BE2C (cell line): ENCODE data around the gene TMEM72.

Source experiments
- DNase-seq: peaks from one replicate; pipeline ENCODE4 v3.0.0-alpha.2; 2020
- H3K27me3 ChIP-seq: fragments of 250-450 bp; sonication (Bioruptor Pico); 2 replicates; pipeline ENCODE4 v1.5.1; 2020; ENCODE audit warnings: mild to moderate bottlenecking
- H3K36me3 ChIP-seq: fragments of 250-450 bp; sonication (Bioruptor Pico); 2 replicates; pipeline ENCODE4 v1.5.1; 2020; ENCODE audit warnings: mild to moderate bottlenecking
- H3K4me1 ChIP-seq: fragments of 250-450 bp; sonication (Bioruptor Pico); 2 replicates; pipeline ENCODE4 v1.5.1; 2020
- H3K4me3 ChIP-seq: 2 replicates; pipeline ENCODE4 v1.5.1; 2011; ENCODE audit warnings: low read depth, low read length
- H3K9me3 ChIP-seq: fragments of 250-450 bp; sonication (Bioruptor Pico); 2 replicates; pipeline ENCODE4 v1.5.1; 2020
- TF ChIP-seq, protein P1 (sequence below): IDR thresholded peaks from 2 replicates; pipeline ENCODE4 v1.5.1; 2012; ENCODE audit warnings: mild to moderate bottlenecking, low read depth, low read length

Gene TMEM72

DNA sequence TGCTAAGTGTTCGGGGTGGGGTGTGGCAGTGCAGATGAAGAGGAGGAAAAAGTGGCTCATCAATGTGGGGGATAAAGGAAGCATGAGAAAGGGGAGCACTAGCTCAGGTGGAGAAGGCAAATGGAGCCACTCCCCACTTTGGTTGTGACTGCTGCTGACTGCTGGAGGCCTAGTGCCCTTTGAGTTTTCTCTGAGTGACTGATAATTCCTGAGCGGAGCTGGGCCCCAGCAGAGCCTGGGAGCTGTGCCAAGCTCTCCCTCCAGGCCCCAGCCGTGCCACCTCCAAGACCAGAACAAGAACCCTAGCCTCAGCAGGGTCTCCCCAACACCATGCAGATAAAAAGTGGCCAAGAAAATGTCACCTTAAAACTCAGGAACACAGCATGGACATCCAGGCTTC lies 38.8 kb downstream of the TMEM72 start:
- Histone ChIP-seq H3K4me1 (no peaks in the 10 kb centered on the region), H3K9me3 (no peaks in the 10 kb centered on the region), H3K36me3 (no peaks in the 10 kb centered on the region), H3K27me3 (no peaks in the 10 kb centered on the region), H3K4me3 (no peak overlapping the region)
- TF ChIP-seq, protein P1, sequence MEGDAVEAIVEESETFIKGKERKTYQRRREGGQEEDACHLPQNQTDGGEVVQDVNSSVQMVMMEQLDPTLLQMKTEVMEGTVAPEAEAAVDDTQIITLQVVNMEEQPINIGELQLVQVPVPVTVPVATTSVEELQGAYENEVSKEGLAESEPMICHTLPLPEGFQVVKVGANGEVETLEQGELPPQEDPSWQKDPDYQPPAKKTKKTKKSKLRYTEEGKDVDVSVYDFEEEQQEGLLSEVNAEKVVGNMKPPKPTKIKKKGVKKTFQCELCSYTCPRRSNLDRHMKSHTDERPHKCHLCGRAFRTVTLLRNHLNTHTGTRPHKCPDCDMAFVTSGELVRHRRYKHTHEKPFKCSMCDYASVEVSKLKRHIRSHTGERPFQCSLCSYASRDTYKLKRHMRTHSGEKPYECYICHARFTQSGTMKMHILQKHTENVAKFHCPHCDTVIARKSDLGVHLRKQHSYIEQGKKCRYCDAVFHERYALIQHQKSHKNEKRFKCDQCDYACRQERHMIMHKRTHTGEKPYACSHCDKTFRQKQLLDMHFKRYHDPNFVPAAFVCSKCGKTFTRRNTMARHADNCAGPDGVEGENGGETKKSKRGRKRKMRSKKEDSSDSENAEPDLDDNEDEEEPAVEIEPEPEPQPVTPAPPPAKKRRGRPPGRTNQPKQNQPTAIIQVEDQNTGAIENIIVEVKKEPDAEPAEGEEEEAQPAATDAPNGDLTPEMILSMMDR = no peak
- DNase-seq = no peak

DNA sequence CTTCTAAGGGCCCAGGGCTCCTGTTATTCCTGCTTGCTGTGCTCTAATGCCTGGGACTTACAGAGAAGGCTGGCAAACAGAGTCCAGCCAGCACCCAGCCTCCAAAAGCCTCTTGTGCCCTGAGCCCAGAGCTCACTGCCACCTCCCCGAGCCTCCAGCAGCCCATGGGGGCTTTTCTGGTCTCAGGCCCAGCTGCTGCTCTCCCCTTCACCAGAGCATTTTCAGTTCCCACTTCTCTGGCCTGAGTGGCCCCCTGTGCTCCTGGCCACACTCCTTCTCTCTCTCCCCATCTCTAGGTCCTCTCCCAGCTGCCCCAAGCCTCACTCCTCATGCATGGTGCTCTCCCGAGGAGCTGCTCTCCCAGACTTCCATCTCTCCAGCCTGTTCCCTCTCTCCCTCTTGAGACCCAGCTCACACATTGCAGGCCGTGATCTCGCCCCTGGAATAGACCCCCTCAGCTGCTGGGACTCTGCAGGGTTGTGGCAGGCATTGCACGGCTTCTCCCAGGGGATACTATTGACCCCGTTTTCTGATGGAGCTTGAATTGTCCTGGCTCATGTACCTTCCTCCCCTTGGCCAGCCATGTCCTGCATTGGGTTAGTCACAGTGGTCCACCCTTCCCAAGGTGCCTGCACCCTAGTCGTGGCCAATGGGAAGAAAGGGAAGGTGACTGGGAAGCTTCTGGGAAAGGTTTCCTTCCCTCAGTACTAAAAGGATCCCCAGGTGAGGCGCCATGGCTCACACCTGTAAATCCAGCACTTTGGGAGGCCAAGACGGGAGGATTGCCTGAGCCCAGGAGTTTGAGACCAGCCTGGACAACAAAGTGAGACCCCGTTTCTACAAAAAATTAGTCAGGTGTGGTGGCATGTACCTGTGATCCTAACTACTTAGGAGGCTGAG lies 39.4 kb downstream of the TMEM72 start:
- Histone ChIP-seq H3K27me3 (no peaks in the 10 kb centered on the region), H3K4me3 (no peak overlapping the region), H3K4me1 (no peaks in the 10 kb centered on the region), H3K36me3 (no peaks in the 10 kb centered on the region), H3K9me3 (no peaks in the 10 kb centered on the region)
- DNase-seq = no peak
- TF ChIP-seq, protein P1 = no peak

DNA sequence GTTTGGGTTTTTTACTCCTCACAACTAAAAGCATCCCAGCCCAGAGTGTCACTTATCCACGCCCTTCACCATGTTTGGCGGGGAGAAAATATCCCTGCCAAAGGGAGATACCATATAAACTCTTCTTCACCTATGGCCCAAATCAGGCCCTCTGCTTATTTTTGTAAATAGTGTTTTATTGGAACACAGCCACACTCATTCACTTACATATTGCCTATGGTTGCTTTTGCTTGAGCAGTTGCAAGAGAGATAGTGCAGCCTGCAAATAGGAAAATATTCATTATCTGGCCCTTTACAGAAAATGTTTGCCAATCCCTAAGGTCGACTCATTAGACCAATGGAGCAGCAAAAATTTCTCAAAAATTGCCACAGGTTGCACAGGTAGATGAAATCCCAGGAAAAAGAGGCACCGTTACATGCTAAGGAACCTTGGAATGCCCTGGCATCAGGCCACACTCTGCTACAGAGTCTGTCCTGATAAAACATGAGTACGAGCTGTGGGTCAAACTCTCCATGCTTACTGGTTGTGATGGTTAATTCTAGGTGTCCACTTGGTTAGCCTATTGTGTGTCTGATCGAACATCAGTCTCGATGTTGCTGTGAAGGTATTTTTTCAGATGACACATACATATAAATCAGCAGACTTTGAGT lies 40.6 kb downstream of the TMEM72 start:
- DNase-seq = no peak
- Histone ChIP-seq H3K4me3 (no peak overlapping the region), H3K9me3 (no peaks in the 10 kb centered on the region), H3K27me3 (no peaks in the 10 kb centered on the region), H3K36me3 (no peaks in the 10 kb centered on the region), H3K4me1 (no peaks in the 10 kb centered on the region)
- TF ChIP-seq, protein P1 = no peak

DNA sequence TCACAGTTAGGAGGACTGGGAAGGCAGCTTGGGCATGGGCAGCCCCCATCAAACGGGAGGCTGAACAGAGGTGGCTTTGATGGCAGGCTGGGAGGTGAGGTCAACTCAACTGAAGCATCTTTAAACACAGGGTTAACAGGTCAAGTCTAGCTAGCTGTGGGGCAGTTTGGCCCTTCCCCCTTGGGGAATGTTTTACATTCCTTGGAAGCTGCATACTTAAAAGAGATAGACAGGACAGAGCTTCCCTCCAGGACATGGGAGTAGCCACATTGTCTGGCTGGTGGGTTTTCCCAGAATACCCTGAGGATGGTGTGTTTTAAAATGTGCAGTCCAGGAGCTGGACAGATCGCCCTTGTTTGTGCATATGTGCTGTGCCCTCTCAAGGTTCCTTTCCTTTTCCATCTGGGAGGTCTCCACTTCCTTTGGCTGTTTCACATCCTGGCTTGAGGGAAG lies 41.7 kb downstream of the TMEM72 start:
- Histone ChIP-seq H3K9me3 (no peaks in the 10 kb centered on the region), H3K4me3 (no peak overlapping the region), H3K36me3 (no peaks in the 10 kb centered on the region), H3K4me1 (no peaks in the 10 kb centered on the region), H3K27me3 (no peaks in the 10 kb centered on the region)
- no peak for DNase-seq
- TF ChIP-seq, protein P1 = no peak

DNA sequence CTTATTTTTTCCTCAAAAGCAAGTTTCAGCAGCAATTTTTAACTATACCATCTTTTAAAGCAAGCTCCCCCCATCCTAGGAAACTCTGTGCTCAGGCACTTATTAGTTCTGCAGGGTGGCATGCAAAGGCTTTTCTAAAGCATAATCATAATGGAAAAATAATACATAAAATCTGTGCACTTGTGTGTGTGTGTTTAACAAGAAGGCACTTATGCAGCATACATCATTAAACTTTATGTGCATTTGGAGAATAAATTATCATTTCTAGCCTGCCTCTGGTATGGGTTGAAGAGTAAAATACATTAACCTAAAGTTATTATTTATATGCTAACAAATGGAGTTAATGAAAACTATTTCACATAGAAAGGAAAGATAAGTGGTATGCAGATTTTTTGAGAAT lies 42.9 kb downstream of the TMEM72 start:
- H3K4me3 ChIP-seq = no peak overlapping the region
- TF ChIP-seq, protein P1 = no peak
- no peaks in the 10 kb centered on the region for H3K27me3 ChIP-seq
- no peaks in the 10 kb centered on the region; the same call in 1 of the 2 replicates for H3K4me1 ChIP-seq
- no peaks in the 10 kb centered on the region for H3K9me3 ChIP-seq
- H3K36me3 ChIP-seq = no peaks in the 10 kb centered on the region
- DNase-seq = no peak

DNA sequence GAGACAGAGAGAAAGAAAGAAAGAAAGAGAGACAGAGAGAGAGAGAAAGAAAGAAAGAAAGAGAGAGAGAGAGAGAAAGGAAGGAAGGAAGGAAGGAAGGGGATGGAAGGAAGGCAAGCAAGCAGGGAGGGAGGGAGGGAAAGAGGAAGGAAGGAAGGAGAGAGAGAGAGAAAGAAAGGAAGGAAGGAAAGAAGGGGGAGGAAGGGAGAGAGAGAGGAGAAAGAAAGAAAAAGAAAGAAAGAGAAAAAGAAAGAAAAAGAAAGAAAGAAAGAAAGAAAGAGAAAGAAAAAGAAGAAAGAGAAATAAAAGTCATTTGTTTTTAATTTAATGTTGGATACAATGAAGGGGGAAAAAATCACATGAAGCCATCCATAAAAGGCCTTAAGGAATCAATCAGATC lies 43.8 kb downstream of the TMEM72 start:
- Histone ChIP-seq H3K4me3 (no peak overlapping the region), H3K4me1 (peaks cover 1% of the 10 kb centered on the region; the same call in 1 of the 2 replicates), H3K9me3 (no peaks in the 10 kb centered on the region), H3K27me3 (no peaks in the 10 kb centered on the region), H3K36me3 (no peaks in the 10 kb centered on the region)
- TF ChIP-seq, protein P1 = no peak
- no peak for DNase-seq
